GM18873 (cell line): Measurements from ENCODE around the gene JADE2.
"Not testable (repeated sequence)": the region's sequence is repeated elsewhere in the genome, so short reads cannot be mapped to it uniquely, and the experiment has no call there.

Experiments
- ATAC-seq: cut with Tn5 transposase; IDR thresholded peaks from one replicate; pipeline ENCODE4 v1.9.1; 2021; ENCODE audit warnings: mild to moderate bottlenecking, moderate library complexity, moderate number of reproducible peaks; ENCODE audit not compliant: unreplicated experiment, low FRiP score

JADE2 gene

DNA sequence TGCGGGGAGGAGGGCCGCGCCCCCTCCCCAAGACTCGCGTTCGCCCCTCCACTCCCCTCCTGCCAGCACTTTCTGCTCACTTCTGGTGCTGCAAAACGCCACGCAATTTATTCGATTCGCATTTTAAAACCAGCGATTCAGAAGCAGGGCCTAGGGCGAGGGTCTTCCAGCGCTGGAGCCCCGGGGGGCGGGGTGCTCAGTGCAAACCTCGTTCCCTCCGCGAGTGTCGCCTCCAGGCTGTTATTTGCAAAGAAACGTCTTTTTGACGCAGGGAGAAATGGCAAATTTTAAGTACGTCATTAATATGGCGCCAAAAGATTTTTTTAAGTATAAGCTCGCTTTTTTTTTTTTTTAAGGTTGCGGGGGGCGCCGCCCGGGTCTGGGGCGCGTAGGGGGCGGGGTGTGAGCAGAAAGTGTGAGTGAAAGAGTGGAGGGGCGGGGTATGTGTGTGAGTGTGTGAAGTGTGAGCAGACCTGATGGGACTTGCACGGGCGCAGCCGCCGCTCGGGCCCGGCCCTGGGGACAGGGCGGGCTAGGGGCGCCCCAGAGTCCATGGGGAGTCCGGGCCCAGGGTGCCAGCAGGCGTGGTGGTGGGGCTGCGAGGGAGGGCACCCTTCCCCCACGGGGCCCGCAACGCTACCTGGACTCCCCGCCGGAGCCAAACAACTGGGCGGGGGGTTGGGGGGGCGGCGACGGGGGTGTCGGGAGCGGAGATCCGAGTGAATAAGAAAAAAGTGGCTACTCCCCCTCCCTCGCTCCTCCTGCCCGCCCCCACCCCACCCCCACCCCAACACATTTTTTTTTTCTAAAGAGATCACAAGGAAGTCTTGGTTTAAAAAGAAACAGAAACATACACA is at the start of gene JADE2:
TSS of gene JADE2 (plus strand) at position 845 of the 857 bp plus-strand sequence. CDS start 10,188 bp downstream, outside the sequence.
- ATAC-seq = no peak

DNA sequence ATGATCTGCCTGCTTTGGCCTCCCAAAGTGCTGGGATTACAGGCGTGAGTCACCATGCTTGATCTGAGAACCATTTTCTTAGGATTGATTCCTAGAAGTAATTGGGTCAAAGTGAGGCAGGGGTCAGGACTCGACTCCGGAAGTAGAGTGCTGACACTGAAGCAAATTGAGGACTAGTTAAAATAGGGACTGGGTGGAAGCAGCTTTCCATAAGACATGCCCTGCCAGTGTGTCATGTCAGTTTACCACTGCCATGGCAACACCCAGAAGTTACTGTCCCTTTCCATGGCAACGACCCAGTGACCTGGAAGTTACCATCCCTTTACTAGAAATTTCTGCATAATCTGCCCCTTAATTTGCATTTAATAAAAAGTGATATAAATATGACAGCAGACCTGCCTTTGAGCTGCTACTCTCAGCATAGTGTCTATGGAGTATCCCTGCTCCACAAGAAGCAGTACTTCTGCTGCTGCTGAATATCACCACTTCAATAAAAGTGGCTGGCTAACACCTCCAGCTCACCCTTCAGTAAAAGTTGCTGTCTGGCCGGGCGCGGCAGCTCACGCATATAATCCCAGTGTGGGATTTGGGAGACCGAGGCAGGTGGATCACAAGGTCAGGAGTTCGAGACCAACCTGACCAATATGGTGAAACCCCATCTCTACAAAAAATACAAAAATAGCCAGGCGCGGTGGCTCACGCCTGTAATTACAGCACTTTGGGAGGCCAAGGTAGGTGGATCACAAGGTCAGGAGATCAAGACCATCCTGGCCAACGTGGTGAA is 47.8 kb upstream of the JADE2 start:
- no peak for ATAC-seq

DNA sequence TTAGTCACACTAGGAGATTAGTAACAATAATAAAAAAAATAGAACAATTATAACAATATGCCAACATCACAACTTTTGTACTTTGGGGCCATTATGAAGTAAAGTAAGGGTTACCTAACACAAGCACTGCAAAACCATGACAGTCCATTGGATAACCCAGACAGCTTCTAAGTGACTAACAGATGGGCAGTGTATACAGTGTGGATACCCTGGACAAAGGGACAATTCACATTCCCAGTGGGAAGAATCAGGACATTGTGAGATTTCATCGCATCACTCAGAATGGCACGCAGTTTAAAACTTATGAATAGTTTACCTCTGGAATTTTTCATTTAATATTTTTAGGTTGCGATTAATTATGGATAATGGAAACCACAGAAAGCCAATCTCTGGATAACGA is 45.6 kb upstream of the JADE2 start:
- ATAC-seq = no peak

DNA sequence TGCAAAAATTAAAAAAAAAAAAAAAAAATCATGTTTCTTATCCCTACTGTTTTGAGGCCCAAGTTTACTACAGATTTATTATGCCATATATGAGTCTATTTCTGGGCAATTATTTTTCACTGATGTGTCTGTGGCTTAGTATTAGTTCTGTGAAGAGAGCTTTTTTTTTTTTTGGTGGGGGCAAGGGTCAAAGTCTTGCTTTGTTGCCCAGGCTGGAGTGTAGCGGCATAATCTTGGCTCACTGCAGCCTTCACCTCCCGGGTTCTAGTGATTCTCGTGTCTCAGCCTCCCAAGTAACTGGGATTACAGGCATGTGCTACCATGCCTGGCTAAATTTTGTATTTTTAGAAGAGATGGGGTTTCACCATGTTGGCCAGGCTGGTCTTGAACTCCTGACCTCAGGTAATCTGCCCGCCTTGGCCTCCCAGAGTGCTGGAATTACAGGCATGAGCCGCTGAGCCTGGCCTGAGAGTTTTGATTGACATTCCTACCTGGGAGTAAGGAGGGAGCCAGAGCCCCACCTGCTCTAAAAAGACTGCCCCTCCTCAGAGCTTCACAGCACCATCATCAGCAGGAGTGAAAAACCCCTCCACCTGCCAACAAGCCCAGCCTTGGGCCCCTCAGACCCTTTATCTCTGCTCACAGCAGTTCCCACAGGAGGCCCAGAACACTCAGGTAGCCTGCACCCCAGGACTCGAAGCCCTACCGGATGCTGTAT is 36.1 kb upstream of the JADE2 start:
- ATAC-seq = no peak

DNA sequence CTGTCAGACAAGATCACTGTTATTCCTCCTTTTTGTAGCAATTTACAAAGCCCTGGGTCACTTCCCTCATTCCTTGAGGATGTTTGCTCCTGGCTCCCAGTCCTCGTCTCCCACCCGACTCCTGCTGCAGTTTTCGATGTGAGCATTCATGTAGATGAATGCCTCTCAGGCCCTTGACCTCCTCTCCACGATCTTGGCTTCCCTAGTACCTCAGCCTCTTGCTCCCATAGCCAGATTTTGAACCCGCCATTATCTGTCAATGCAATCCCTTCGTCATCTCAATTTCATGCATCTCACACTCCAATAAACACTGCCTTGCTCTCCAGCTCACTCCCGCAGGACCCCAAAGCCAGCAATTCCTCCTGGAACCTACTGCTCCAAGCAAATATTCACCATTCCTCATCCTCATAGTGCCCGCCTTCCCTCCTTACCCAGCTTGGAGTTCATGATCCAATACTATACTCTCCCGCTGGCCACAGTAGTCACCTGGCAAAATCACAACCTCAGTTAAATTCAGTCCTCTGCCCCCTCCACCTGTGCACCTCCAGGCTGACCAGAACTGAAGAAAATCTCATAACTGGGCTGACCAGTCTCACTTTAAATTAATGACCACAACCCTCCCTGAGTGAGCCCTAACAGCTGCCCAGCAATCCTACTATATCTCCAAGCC is 35.1 kb upstream of the JADE2 start:
- no peak for ATAC-seq

DNA sequence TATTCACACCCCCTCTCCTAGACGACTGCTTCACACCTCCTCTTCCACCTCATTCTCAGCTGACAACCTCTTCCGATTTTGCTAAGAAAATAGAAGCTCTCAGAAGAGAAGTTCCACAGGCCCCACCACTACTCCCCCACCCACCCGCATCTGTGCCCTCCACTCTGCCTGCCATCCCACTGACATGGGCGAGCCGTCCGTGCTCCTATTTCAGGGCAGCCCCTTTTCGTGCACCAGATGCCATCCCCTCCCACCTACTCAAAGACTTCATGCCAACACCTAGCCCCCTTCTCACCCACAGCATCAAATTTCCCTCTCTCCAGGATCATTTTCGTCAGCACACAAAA is 34.6 kb upstream of the JADE2 start:
- ATAC-seq = no peak

DNA sequence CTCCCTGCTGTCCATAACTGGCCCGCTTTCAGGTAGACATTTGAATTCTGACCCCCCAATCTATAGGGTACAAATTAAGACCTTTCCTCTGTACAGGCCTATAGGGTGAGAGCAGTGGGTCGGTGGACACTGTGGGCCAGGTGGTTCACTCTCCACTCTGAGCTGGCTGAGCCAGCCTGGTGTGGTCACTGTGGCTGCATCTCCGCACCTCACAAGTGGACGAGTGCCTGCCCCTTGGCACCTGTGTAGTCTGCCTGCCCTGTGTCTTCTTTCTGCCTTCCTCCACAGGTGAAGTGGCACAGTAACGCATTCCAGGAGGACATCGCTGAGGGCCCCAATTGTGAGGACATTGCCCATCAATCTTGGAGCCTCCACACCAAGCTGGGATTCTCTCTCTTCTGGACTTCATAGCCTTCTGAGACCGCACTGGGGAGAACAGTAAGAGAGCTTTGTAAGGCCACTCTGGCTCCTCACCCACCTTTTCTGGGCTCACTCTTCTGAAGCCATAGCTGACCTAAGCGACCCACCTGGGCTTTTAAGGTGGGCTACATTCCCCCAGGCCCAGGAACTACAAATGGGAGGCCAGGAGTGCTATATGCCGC is 33.5 kb upstream of the JADE2 start:
- no peak for ATAC-seq

DNA sequence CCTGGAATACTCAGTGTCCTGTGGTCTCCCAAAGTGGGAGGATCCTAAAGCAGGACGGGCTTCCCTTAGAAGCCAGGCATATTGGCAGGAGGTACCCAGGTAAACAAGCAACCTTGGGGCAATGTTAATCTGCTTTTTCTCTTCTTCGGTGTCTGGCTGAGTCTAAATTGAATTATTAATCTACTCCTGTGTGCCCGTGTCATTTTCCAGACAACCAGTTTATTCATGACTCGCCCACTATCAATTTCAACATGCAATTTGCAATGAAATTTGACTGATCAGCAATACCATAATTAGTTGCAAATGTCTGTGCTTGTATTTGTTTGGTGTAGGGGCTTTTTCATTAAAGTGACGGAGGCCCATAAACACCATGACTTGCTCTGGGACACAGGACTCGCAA is 32.9 kb upstream of the JADE2 start:
- ATAC-seq = no peak

DNA sequence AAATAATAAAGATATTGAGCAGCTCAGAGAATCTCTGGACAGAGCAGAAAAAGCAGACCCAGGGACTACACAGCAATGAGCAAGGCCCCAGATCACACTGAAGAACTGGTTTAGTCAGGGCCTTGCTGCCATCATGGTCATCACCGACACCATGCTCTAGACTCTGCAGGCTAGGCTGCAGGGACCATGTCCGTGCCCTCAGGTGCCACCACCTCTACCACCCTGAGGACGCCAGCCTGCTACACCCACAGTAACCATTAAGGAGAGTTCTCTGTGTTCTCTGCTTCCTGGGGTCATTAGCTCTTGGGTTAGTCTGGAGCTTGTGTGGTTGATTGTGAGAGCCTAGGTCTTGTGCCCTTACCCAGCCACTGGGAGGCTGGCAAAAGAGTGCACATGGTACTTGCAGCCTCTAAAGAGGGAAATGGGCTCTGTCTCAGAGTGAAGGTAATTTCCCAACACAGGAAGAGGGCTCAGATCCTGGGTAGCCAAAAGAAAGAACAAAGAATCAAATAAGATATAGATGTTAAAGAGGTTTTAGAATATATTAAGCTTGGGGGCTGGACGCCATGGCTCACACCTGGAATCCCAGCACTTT is 31.9 kb upstream of the JADE2 start:
- no peak for ATAC-seq

DNA sequence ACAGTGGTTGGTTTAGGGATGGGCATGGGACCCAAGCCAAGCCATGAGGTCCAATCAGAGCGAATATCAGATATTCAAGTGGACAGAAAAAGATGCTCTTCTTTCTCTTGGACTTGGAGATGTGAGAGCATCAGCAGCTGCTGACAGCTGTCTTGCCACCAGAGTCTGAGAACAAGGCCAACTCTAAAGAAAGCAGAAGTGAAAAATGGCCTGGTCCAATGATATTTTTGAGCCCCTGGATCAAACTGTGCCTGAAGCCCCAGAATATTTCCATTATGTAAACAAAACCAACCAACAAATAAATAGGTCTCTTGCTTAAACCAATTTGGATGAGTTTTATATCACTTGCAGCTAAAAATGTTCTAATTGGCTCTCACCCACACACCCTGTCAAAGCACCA is 30.7 kb upstream of the JADE2 start:
- no peak for ATAC-seq

DNA sequence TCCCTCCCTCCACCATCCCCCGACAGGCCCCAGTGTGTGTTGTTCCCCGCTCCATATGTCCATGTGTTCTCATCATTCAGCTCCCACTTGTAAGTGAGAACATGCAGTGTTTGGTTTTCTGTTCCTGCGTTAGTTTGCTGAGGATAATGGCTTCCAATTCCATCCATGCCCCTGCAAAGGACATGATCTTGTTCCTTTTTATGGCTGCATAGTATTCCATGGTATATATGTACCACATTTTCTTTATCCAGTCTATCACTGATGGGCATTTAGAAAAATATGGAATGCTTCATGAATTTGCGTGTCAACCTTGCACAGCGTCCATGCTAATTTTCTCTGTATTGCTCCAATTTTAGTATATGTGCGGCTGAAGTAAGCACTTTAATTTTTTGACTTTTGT is 25.6 kb upstream of the JADE2 start:
- ATAC-seq = not testable (repeated sequence)

DNA sequence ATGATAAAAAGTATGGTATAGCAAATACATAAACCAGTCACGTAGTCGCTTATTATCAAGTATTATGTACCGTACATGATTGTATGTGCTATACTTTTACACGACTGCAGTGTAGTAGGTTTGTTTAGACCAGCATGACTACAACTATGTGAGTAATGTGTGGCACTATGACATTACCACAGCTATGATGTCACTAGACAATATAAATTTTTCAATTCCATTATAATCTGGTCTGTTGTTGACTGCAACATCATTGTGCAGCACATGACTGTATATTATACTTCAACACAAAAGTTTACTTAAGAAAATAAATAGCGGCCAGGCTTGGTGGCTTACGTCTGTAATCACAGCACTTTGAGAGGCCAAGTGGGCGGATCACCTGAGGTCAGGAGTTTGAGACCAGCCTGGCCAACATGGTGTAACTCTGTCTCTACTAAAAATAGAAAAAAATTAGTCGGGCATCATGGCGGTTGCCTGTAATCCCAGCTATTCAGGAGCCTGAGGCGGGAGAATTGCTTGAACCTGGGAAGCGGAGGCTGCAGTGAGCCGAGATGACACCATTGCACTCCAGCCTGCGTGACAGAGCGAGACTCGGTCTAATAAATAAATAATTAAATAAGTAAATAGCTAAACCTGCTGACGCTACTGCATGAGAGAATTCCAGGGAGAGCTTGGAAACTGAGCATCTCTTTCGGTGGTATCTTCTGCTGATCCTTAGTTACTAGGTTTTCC is 24.6 kb upstream of the JADE2 start:
- no peak for ATAC-seq

DNA sequence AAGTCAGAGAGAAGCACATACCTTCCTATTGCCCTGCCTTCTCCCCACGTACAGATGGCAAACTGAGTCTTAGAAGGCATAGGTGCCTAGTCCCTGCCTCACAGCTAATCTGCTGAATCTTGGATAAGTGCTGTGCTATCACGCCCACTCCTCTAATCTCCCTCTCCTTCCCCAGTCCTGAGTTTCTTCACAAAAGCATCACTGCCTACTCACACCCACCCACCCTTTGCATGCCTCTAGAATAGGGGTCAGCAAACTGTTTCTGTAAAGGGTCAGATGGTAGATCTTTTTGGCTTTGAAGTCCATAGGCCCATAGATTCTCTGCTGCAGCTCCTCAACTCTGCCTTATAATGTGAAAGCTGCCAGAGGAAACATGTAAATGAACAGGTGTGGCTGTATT is 23.2 kb upstream of the JADE2 start:
- no peak for ATAC-seq

DNA sequence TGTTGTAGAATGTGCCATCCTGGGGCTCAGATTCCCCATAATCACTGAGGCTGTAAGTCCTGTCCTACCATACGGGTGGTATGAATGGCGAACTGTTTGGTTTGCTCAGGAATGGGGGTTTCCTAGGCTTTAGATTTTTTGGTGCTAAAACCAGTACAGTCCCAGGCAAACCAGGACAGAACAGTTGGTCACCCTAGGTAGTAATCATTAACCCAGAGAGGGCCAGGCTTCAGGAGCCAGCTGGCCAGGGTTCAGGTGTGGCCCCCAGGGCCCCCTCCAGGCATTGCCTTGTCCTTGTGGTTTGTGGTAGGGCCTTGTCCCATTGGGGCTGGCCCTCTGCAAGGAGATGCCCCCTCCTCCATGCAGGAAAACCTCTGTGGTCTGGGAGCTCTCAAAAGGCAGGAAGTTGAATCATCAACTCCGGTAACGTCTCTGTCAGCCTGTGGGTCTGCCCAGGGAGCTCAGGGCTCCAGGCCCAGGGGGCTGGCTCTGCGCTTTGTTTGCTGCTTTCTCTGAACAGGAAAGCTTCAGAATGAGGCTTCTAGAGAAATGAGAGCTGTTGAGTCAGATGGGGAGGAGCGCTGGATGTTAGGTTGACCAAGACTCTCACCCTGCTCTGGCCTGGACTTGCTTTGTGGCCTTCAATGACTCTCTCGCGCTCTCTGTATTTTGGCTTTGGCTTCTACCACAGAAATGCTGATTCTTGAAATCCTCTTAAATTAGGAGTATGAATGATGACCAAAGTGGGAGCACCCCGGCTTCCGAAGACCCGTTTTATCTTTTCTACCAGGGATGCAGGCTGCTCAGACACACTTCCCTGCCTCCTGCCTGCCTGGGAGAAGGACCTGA is 22.2 kb upstream of the JADE2 start:
- ATAC-seq = peak; percentile 81

DNA sequence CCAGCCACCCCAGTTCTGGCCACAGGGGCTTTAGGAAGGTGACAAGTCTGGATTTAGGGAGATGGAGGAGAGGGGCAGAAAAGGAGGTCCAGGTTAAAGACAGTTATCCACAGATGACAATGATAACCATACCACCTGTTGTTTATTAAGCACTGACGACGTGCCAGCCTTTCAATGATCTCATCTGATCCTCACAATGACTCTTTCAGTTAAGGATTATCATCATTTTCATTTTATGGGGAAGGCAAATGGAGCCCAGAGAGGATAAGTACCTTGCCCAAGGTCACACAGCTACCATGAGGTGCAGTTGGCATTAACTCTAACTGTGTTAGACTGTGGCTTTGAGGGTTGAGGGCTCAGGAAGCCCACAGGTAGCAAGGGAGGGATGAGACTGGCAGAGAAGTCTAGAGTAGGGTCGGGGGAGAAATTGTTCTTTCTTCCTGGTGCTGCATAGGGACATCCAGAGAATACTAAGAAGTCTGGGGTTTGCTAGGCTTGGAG is 21.5 kb upstream of the JADE2 start:
- no peak for ATAC-seq

DNA sequence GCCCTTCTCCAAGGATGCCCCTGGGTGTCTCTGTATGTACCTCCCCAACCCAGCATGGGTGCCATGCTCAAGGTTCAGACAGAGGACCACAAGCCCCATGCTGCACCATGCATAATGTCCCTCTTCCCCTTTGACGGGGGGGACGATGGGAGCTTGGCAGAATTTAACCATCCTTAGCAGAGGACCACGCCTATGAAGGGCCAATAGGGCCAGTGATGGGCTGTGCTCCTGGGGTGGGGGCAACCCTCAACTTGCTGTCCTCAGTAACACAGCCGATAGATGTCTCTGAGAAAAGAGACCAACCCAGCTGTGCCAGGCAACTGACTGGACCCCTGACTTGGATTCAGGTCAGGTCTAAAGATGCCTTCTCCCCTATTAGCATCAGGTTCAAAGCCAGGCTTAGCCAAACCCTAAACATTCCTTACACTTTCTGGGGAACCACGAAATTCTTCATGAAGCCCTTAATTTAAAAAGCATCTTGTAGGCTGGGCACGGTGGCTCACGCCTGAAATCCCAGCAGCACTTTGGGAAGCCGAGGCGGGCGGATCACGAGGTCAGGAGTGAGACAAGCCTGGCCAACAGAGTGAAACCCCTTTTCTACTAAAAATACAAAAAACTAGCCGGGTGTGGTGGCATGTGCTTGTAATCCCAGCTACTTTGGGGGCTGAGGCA is 20.7 kb upstream of the JADE2 start:
- ATAC-seq = no peak
